HepG2 (cell line): Measurements from ENCODE around the gene DCST2. TPM values are rescaled to one million over a fixed set of nuclear protein-coding genes. Genes with fewer than 3 reads are reported as not detected.

Source experiments
- ATAC-seq: fragments of 200-7000 bp; cut with Tn5 transposase; 3 replicates; pipeline ENCODE4 v1.9.1; 2020; ENCODE audit warnings: mild to moderate bottlenecking, moderate library complexity
- BruUV-seq: library from RNA; stranded (reverse); fragments of 400-500 nt; replicated peaks from 2 replicates; lab custom pipeline; 2021; lab: Mats Ljungman, UMichigan
- CTCF ChIA-PET: fragments of 300-600 bp; formaldehyde crosslinking; extraction: SDS; loops from one replicate; lab custom pipeline; 2021; ENCODE audit warnings: low total read pairs, inconsistent platforms, low intra/inter-chr PET ratio; lab: Yijun Ruan, JAX
- POLR2A ChIA-PET: fragments of 350-600 bp; sonication (Branson Sonifier 250); formaldehyde crosslinking; loops from one replicate; lab custom pipeline; 2020; ENCODE audit warnings: antibody characterized with exemption, inconsistent platforms; lab: Yijun Ruan, JAX
- DNase-seq: peaks from one replicate; pipeline ENCODE4 v3.0.0-alpha.2; 2015; ENCODE audit warnings: low spot score
- FAIRE-seq: peaks from 3 replicates; lab custom pipeline; 2011; peaks lifted over from hg19 to GRCh38; lab: Jason Lieb, UNC
- H2AFZ ChIP-seq: one replicate; pipeline ENCODE4 v1.6.1; 2011; ENCODE audit warnings: low read length, inconsistent platforms
- H3K27ac ChIP-seq: fragments of 300-600 bp; 3 replicates; pipeline ENCODE4 v1.8.0; 2011; ENCODE audit warnings: mixed run types, mild to moderate bottlenecking, mixed read lengths, low read length, inconsistent platforms; ENCODE audit not compliant: insufficient read depth; ENCODE audit errors: extremely low read length
- H3K27me3 ChIP-seq, 2 experiments: fragments of 200-600 bp in 1 of 2; 2 replicates in 1 of 2; 3 replicates in 1 of 2; pipeline versions ENCODE4 v1.6.0 to v1.8.0; 2011; ENCODE audit warnings: low read length in 2 of 2, mild to moderate bottlenecking in 2 of 2, moderate library complexity in 2 of 2, inconsistent platforms in 1 of 2; ENCODE audit not compliant: insufficient read depth in 2 of 2, control insufficient read depth in 1 of 2
- H3K36me3 ChIP-seq, 2 experiments: fragments of 200-600 bp in 1 of 2; replicated peaks in 1 of 2; 2 replicates in 1 of 2; 3 replicates in 1 of 2; pipeline versions ENCODE4 v1.5.1 to v1.8.0; 2011; ENCODE audit warnings: low read length in 2 of 2, inconsistent platforms in 1 of 2; ENCODE audit not compliant: insufficient read depth in 2 of 2, control insufficient read depth in 1 of 2
- H3K4me1 ChIP-seq: 2 replicates; pipeline ENCODE4 v1.5.1; 2012; ENCODE audit warnings: low read length, inconsistent platforms; ENCODE audit not compliant: insufficient read depth
- H3K4me2 ChIP-seq: 2 replicates; pipeline ENCODE4 v1.6.0; 2011; ENCODE audit warnings: low read depth, low read length, inconsistent platforms
- H3K4me3 ChIP-seq, 3 experiments: fragments of 200-600 bp in 1 of 3; sonication (generic), shearing (Covaris generic) in 1 of 3; replicated peaks in 1 of 3; 2 replicates each; pipeline ENCODE4 v1.5.1; 2011 to 2016; ENCODE audit warnings: low read length in 3 of 3, inconsistent platforms in 2 of 3, low read depth in 2 of 3, mild to moderate bottlenecking in 2 of 3, control low read depth in 1 of 3, mixed read lengths in 1 of 3; ENCODE audit not compliant: insufficient read depth in 1 of 3
- H3K79me2 ChIP-seq: one replicate; pipeline ENCODE4 v1.6.1; 2011; ENCODE audit warnings: low read length, inconsistent platforms; ENCODE audit not compliant: insufficient read depth
- H3K9ac ChIP-seq: 2 replicates; pipeline ENCODE4 v1.6.0; 2011; ENCODE audit warnings: mild to moderate bottlenecking, low read depth, low read length, inconsistent platforms; ENCODE audit not compliant: insufficient read depth
- H3K9me3 ChIP-seq: 2 replicates; pipeline ENCODE4 v1.5.1; 2012; ENCODE audit warnings: mild to moderate bottlenecking, low read length
- H4K20me1 ChIP-seq: 2 replicates; pipeline ENCODE4 v1.6.0; 2011; ENCODE audit warnings: inconsistent platforms, mild to moderate bottlenecking, low read length, moderate library complexity; ENCODE audit not compliant: insufficient read depth
- HIC2 ChIP-seq: sonication (generic); formaldehyde crosslinking; IDR thresholded peaks from 2 replicates; pipeline ENCODE4 v1.9.0; 2022; ENCODE audit warnings: low read depth, missing genetic modification reagents
- HNRNPL ChIP-seq: fragments of 200-400 bp; formaldehyde crosslinking; IDR thresholded peaks from 2 replicates; pipeline ENCODE4 v1.6.1; 2017; ENCODE audit warnings: mild to moderate bottlenecking, low read depth, low read length
- RBFOX2 ChIP-seq: fragments of 200-400 bp; formaldehyde crosslinking; IDR thresholded peaks from 2 replicates; pipeline ENCODE4 v1.6.1; 2017; ENCODE audit warnings: low read depth, mild to moderate bottlenecking, low read length
- ZNF281 ChIP-seq: sonication (generic); formaldehyde crosslinking; IDR thresholded peaks from 2 replicates; pipeline ENCODE4 v1.4.0; 2020; ENCODE audit warnings: missing genetic modification reagents, borderline replicate concordance
- WGBS: methylation state at CpG from one replicate; pipeline ENCODE4 v1.1.6; 2017; ENCODE audit warnings: low lambda C conversion rate; 5-methylcytosine and 5-hydroxymethylcytosine counted together
- in situ Hi-C: cut with HindIII; loops from 2 replicates; pipeline ENCODE4 v1.10.0; 2017; ENCODE audit warnings: low pct_unique_long_range_greater_than_20kb; ENCODE audit not compliant: extremely low pct_ligation_motif_present
- intact Hi-C: fragments of 100-400 bp; cut with micrococcal nuclease; formaldehyde crosslinking; loops from one replicate; pipeline ENCODE4 v1.10.0; 2022; ENCODE audit not compliant: unreplicated experiment
- polyA plus RNA-seq, 8 experiments: library from polyadenylated mRNA; depleted of rRNA in 3 of 8; stranded (reverse) in 7 of 8; unstranded in 1 of 8; fragments of >200 nt; fragmentation: Illumina TruSeq in 4 of 8; extraction: Trizol in 4 of 8; gene quantifications; 2 replicates each; pipeline versions ENCODE4 v1.2.1 to v1.2.3, GENCODE V29; 2011 to 2016; ENCODE audit warnings: low read depth in 4 of 8, missing spikeins in 1 of 8, mixed read lengths in 1 of 8; ENCODE audit not compliant: insufficient read depth in 1 of 8
- total RNA-seq, 5 experiments: library from RNA; depleted of rRNA; stranded (reverse); fragments of >200 nt; fragmentation: Illumina TruSeq; extraction: Trizol; gene quantifications; 2 replicates each; pipeline ENCODE4 v1.2.3, GENCODE V29; 2016; ENCODE audit warnings: low read depth in 1 of 5
- TF ChIP-seq, protein P1 (sequence below): sonication (generic); formaldehyde crosslinking; IDR thresholded peaks from 2 replicates; pipeline ENCODE4 v1.8.1; 2023; ENCODE audit warnings: mild to moderate bottlenecking, missing genetic modification reagents, borderline replicate concordance

The DCST2 gene
- total and polyA plus RNA-seq, 2 of the 13 experiments (the other 11 are each of a cell fraction or from before 2014, with no cell fraction given), result 0.74 TPM; not detected in 1

DNA sequence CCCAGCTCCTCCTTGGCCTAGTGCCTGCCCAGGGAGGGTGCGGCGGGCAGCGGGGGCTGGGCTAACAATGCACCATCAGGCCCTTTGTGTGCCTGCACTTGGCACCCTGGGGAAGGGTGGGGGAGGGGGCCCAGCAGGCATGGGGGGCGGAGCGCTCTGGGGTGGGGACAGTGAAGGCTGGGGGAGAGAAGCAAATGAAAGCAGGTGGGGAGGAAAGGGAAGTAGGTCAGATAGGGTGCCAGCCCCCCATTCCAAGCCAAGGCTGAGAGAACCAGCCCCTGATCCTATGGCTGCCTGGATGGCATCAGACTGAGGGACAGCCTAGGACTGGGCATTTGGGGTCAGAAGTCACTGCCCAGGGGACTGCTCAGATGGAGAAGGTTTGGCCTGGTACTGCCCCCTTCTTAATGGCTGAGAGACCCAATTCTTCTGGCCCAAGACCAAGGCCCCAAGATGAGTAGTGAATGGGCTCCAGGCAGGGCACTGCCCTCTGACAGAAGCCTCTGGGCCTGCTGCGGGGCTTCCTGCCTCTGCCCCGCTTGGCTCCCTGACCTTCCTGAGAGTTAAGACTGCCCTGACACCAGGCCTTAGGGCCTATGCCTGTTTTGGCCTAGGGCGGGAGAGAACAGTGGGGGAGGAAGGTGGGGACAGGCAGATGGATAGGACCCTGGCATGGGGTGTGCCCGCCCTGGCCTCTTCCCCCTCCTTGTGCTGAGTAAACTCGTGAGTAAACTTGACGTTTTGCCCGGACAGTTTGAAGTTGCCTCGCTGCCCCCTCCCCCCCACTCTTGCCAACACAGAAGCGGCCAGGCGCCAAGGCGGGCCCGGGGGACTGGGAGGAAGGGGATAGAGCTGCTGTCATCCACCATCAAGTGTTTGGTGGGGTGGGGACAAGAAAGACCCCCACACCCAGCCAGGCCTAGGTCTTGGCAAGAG lies 28.2 kb downstream of the DCST2 start:
- Histone ChIP-seq H3K27ac (peak overlapping the region; percentile 97), H3K79me2 (peaks cover 46% of the 10 kb centered on the region), H3K4me3 (no peak overlapping the region), H3K4me1 (peaks cover 64% of the 10 kb centered on the region), H3K27me3 (no peaks in the 10 kb centered on the region; a peak in 1 of 5 replicates), H4K20me1 (peaks cover 4% of the 10 kb centered on the region; the same call in 1 of the 2 replicates), H3K9ac (peak overlapping the region; percentile 95; the same call in 1 of the 2 replicates), H3K36me3 (peaks cover 1 to 3% of the 10 kb centered on the region in 2 experiments; a peak in 3 of 5 replicates), H3K4me2 (peak overlapping the region; percentile 89)
- POLR2A ChIA-PET, result interaction anchor here (1.5 to 5.9 kb wide), 3 partner anchors 9 to 17 kb away, joined by 4 to 90 read pairs (median 9); no protein-coding TSS in a partner anchor
- in situ Hi-C loops (no loop called here), intact Hi-C loops (no loop called here)
- ATAC-seq (no peak), DNase-seq (no peak), FAIRE-seq (no peak)
- 83% methylated on average over 11 of the region's 17 CpGs for WGBS
- no TSS peak for BruUV-seq
- CTCF ChIA-PET, result interaction anchor here (1.6 kb wide), 1 partner anchor 12 kb away, joined by 5 read pairs; no protein-coding TSS in a partner anchor
- TF ChIP-seq HIC2 (CRISPR knock-in tag), result 0 out of 2 replicates have a peak, but pooled peaks have one; percentile 19
- peak; percentile 91 for TF ChIP-seq HNRNPL
- TF ChIP-seq ZNF281 (CRISPR knock-in tag), result peak; percentile 21; the same call in 1 of the 2 replicates
- TF ChIP-seq, protein P1, sequence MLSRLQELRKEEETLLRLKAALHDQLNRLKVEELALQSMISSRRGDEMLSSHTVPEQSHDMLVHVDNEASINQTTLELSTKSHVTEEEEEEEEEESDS (CRISPR knock-in tag), result no peak
- peak; percentile 28; the same call in 1 of the 2 replicates for TF ChIP-seq RBFOX2
- TF ChIP-seq, all 625 proteins: peak for 4
- H3K9me3 ChIP-seq, result no peaks in the 10 kb centered on the region
- no peak overlapping the region for H2AFZ ChIP-seq
